GM18505 (cell line): ENCODE results near the gene PRPH2.
A peak's percentile ranks its signal among the peaks of the same experiment; 100 is the strongest.
"Not testable (repeated sequence)": the region's sequence is repeated elsewhere in the genome, so short reads cannot be mapped to it uniquely, and the experiment has no call there.

Experiments used
- ATAC-seq: cut with Tn5 transposase; IDR thresholded peaks from one replicate; pipeline ENCODE4 v1.9.1; 2021; ENCODE audit not compliant: unreplicated experiment
- POLR2A ChIP-seq: IDR thresholded peaks from 4 replicates; pipeline ENCODE4 v1.6.1; 2011; ENCODE audit warnings: borderline replicate concordance; ENCODE audit not compliant: insufficient read depth, insufficient read length; ENCODE audit errors: extremely low read depth

Gene PRPH2

DNA sequence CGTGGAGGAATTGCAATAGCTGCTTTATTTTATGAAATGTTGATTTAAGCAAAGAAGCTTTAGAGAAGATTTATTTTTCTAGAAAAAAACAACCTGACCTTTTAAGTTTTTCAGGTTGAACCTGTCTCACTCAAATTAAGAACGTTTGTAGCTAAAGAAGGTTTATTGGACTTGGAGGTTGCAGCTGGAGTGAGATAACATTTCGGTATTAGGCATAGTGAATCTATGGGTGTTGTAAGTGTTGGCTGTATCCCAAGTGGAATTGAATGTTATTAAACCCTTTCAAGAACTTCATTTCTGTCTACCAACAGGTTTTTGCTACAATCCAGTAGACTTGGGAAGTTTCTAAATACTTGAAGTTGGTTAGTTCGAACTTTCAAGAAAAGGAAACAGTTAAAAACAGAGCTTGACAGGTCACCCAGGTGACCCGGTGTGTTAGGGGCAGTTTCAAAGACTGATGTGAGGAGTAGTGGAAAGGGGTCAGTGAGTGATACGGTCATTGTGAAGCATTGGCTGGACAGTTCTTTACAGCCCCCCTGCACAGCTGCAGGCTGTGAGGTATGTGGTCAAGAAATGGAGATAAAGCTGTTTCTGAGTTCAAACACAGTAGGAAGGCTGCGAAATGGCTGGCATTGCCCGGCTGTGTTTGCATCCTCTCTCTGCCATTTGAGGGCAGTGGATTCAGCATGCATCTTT lies 26.0 kb upstream of the PRPH2 start:
- ATAC-seq, result no peak
- TF ChIP-seq POLR2A, result no peak

- TF ChIP-seq POLR2A, result peak; percentile 86
- peak; percentile 51 for ATAC-seq
These were observed 24.3 kb upstream of the PRPH2 start for GRCh38 chr6:42746463-42747391.

DNA sequence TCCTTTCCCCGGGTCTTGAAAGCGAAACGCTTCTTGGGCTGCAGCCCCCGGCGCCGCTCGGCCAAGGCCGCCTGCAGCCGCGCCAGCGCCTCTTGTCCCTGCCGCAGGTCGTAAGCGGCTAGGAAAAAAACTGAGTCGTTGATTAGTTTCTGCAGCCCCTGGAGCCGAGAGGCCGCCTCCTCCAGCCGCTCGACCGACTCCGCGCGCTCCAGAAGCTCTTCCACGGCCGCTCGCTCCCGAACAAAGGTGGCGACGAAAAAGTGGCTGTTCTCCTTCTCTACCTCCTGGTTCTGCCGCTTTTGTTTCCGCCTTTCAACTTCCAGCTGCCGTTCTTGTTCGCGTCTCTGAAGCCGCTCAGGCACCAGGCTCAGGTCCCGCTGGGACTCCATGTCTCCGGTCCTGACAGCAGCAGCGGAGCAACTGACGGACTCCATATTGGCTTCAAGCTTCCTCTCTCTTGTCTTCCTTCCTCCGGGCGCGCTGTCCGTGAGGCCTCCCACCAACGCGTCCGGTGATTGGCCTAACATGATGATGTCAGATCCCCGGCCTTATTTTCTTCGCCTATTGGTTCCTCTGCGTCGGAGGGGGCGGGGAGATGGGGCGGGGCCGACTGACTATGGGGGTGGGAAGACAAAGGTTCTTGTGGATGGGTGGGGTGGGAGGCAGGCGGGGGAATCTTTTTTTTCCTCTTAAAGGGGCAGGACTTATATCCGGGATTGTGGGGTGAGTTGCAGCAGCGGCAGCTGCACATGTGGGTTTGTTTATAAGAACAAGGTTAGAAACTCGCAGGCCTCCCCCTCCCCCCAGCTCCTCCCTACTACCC lies 23.5 kb upstream of the PRPH2 start, which contains the start of gene TBCC:
Gene TBCC (minus strand): TSS at position 464 of the 823 bp plus-strand sequence. CDS start 30 bp downstream, at position 434.
- peak; percentile 74 for ATAC-seq
- peak; percentile 98 for TF ChIP-seq POLR2A

DNA sequence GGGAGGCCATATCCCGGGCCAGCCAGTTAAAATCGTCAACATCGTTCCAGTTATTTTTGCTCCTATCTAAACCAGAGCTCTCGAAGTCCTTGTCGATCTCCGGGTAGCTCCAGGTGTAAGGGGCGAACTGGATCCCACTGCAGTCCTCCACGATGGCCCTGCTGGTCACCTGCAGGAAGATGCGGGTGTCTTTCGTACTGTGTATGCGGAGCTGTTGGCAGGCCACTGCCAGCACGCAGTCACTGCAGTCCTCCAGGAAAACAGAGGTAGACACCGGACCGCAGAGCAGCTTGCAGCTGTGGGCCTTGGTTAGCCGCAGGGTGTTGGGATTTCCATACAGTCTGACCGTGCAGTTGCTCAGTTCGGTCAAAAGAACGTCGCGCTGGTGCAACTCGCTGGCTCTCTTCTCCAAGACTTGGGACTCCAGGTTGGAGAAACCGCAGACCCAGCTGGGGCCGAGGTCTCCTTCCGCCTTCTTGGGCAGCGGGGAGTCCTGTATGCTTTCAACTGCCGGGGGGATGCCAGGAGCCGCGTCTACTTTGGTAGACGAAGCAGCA lies 22.8 kb upstream of the PRPH2 start:
- no peak for ATAC-seq
- no peak for TF ChIP-seq POLR2A

DNA sequence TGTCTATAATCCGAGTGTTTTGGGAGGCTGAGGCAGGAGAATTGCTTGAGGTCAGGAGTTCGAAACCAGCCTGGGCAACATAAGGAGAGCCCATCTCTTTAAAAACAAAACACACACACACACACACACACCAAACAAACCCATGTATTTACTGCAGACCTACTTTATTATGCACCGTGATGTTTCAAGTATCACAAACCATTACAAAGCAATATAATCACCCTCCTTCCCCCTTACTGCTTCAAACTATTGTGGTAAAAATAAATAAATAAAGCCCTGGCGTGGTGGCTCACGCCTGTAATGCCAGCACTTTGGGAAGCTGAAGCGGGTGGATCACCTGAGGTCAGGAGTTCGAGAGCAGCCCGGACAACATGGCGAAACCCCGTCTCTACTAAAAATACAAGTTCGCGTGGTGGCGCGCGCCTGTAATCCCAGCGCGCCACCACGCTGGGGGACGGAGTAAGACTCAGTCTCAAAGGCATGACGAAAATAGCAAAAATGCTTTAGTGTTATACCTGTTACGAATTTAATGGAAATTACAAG lies 22.0 kb upstream of the PRPH2 start:
- no peak for ATAC-seq
- peak; percentile 27 for TF ChIP-seq POLR2A

GRCh38 chr6:42742116-42742894 lies 19.9 kb upstream of the PRPH2 start:
- TF ChIP-seq POLR2A, result no peak
- ATAC-seq, result no peak

DNA sequence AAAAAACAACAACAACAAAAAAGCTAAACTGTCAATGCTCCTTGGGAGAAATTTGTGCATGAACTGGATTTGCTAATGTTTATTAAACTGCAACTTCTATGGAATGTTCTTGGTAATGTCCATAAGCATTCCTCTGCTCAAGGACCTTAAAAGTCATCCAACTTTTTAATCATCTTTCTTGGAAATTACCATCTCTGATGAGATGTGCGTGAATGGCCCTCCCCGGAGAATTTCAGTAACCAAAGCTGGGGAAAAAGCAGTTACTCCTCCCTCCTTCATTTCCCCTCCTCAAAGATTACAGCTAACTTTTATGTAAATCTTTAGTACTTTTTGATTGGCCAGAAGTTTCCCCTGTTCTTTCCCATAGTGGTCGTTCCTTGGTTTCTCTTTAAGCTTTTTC lies 18.3 kb upstream of the PRPH2 start:
- no peak for TF ChIP-seq POLR2A
- ATAC-seq, result no peak

DNA sequence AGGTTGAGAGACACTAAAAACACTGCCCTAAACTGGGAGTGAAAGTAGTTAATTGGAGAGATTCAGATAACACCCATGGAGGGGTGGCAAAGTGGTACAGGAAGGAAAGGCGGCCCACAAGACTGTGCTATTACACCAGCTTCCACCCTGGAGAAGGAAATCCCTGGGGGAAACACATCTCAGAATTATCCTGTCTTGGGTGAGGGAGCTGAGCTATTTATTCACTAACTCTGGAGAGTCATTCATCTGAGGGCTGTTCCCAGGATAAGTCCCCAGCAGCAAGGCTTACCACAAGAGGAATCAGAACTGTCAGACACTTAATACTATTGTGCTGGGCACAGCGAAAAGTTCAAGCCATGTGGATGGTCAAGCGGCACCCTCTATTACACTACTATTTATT lies 13.6 kb upstream of the PRPH2 start:
- no peak for ATAC-seq
- TF ChIP-seq POLR2A, result no peak

- ATAC-seq, result not testable (repeated sequence)
These were observed 11.6 kb upstream of the PRPH2 start for GRCh38 chr6:42733867-42734481.

DNA sequence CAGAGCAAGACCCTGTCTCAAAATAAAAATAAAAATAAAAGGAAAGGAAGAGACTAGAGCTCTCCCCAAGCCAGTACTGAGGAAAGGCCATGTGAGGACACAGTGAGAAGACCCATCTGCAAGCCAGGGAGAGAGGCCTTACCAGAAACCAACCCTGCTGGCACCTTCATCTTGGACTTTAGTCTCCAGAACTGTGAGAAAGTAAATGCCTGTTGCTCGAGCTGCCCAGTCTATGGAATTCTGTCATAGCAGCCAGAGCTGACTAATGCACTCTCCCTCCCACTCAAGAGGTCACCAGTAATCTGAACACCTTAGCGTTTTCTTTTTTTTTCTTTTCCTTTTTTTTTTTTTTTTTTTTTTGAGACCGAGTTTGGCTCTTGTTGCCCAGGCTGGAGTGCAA lies 7.3 kb upstream of the PRPH2 start:
- TF ChIP-seq POLR2A, result no peak
- no peak for ATAC-seq

DNA sequence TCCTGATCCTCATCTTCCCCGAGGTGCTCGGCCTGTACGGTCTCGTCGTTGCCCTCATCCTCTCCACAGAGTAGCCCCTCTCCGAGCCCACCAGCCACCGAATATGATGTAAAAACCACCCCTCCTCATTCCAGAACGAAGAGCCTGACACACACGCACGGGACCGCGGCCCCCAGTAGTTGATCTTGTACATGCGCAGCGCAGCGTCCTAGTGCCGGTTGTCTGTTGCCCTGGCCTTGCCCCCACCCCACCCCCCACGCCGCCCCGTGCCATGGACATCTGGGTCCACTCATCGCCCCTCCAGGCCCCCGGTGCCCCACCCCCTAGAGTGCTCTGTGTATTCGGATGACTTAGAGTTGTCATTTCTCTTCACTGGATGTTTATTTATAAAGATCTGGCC lies 5.2 kb upstream of the PRPH2 start:
- no peak for ATAC-seq
- TF ChIP-seq POLR2A, result no peak
